Spleen (tissue), 7 donors: ENCODE results near the gene SECTM1.

Experiments
- CTCF ChIP-seq, 11 experiments: fragments of 200-600 bp in 7 of 11; fragments of 450-650 bp in 4 of 11; sonication (generic) in 4 of 11; IDR thresholded peaks in 8 of 11; conservative IDR thresholded peaks in 3 of 11; 1 replicate in 7 of 11; 2 replicates in 4 of 11; pipeline versions ENCODE4 v1.4.0 to v1.8.0; 2016 to 2021; ENCODE audit warnings: antibody characterized with exemption in 11 of 11, inconsistent platforms in 4 of 11, mild to moderate bottlenecking in 1 of 11
- POLR2A ChIP-seq, 3 donors: fragments of 450-650 bp; IDR thresholded peaks; one replicate each; pipeline ENCODE4 v1.5.1; 2017; ENCODE audit warnings: antibody characterized with exemption in 3 of 3, mild to moderate bottlenecking in 1 of 3
- POLR2AphosphoS5 ChIP-seq, 3 donors: sonication (generic); formaldehyde crosslinking; IDR thresholded peaks; one replicate each; pipeline ENCODE4 v1.5.1; 2017; ENCODE audit warnings: antibody characterized with exemption in 3 of 3
- donor health status: DM: no; HTN: no; CAD: no; lungs with moderate emphysema.
- donor health status: DM: no; HTN: no; CAD: no.
- donor health status: DM: no; HTN: no; CAD: no.

GRCh38 chr17:82369211-82369610 is 35.6 kb upstream of the SECTM1 start:
- TF ChIP-seq CTCF (IDR thresholded peaks at IDR 0.05 in 8 of 11, conservative IDR thresholded peaks at IDR 0.05 in 3 of 11) (no peak), POLR2A (IDR thresholded peaks at IDR 0.05) (no peak), POLR2AphosphoS5 (IDR thresholded peaks at IDR 0.05) (no peak)
